OCI-LY7 (cell line): ENCODE data around the gene ZNRF4.

Experiments
- CTCF ChIP-seq: fragments of 200-600 bp; sonication (generic); conservative IDR thresholded peaks from 2 replicates; pipeline ENCODE4 v1.5.1; 2014; ENCODE audit warnings: mild to moderate bottlenecking, antibody characterized with exemption, low read length, moderate library complexity, mixed read lengths
- EZH2phosphoT487 ChIP-seq: fragments of 200-600 bp; sonication (generic); IDR thresholded peaks from 2 replicates; pipeline ENCODE4 v1.6.1; 2018; ENCODE audit warnings: low read depth, borderline replicate concordance, mild to moderate bottlenecking, mixed run types, antibody characterized with exemption, low read length, moderate library complexity, mixed read lengths

GRCh38 chr19:5436106-5436947 lies 18.9 kb upstream of the ZNRF4 start:
- TF ChIP-seq CTCF (no peak), EZH2phosphoT487 (no peak)
